ENCODE data around the gene MBTPS1. TPM values are rescaled to one million over a fixed set of nuclear protein-coding genes. Genes with fewer than 3 reads are reported as not detected.

MBTPS1 gene
- total and polyA plus RNA-seq, 4 donors, result 21.1 to 65.0 (median 30.8) TPM

- H3K4me3 ChIP-seq (ENCODE audit: low read depth in 1 of 3, low read length in 3 of 3), result no peak overlapping the region
- 85% methylated on average over 3 of the region's 3 CpGs for WGBS
- TF ChIP-seq YY1 (IDR thresholded peaks at IDR 0.05) (no peak), RXRA (IDR thresholded peaks at IDR 0.05) (no peak), HNF4A (conservative IDR thresholded peaks at IDR 0.05) (no peak), ATF3 (IDR thresholded peaks at IDR 0.05) (no peak), SP1 (IDR thresholded peaks at IDR 0.05) (no peak), HNF4G (IDR thresholded peaks at IDR 0.05) (no peak), RAD21 (IDR thresholded peaks at IDR 0.05) (no peak), REST (IDR thresholded peaks at IDR 0.05) (no peak), GABPA (IDR thresholded peaks at IDR 0.05 in 1 of 2, conservative IDR thresholded peaks at IDR 0.05 in 1 of 2) (no peak), JUND (IDR thresholded peaks at IDR 0.05) (no peak), NR2F2 (IDR thresholded peaks at IDR 0.05) (no peak), MAX (IDR thresholded peaks at IDR 0.05) (no peak), FOXA2 (IDR thresholded peaks at IDR 0.05) (no peak), EGR1 (IDR thresholded peaks at IDR 0.05; ENCODE audit: low read depth in 2 of 2) (no peak)
- TF ChIP-seq, protein P1, sequence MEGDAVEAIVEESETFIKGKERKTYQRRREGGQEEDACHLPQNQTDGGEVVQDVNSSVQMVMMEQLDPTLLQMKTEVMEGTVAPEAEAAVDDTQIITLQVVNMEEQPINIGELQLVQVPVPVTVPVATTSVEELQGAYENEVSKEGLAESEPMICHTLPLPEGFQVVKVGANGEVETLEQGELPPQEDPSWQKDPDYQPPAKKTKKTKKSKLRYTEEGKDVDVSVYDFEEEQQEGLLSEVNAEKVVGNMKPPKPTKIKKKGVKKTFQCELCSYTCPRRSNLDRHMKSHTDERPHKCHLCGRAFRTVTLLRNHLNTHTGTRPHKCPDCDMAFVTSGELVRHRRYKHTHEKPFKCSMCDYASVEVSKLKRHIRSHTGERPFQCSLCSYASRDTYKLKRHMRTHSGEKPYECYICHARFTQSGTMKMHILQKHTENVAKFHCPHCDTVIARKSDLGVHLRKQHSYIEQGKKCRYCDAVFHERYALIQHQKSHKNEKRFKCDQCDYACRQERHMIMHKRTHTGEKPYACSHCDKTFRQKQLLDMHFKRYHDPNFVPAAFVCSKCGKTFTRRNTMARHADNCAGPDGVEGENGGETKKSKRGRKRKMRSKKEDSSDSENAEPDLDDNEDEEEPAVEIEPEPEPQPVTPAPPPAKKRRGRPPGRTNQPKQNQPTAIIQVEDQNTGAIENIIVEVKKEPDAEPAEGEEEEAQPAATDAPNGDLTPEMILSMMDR (IDR thresholded peaks at IDR 0.05; ENCODE audit: low read depth, low read length, missing input control), result no peak
- TF ChIP-seq, protein P2, sequence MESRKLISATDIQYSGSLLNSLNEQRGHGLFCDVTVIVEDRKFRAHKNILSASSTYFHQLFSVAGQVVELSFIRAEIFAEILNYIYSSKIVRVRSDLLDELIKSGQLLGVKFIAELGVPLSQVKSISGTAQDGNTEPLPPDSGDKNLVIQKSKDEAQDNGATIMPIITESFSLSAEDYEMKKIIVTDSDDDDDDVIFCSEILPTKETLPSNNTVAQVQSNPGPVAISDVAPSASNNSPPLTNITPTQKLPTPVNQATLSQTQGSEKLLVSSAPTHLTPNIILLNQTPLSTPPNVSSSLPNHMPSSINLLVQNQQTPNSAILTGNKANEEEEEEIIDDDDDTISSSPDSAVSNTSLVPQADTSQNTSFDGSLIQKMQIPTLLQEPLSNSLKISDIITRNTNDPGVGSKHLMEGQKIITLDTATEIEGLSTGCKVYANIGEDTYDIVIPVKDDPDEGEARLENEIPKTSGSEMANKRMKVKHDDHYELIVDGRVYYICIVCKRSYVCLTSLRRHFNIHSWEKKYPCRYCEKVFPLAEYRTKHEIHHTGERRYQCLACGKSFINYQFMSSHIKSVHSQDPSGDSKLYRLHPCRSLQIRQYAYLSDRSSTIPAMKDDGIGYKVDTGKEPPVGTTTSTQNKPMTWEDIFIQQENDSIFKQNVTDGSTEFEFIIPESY (IDR thresholded peaks at IDR 0.05), result no peak
- DNase-seq (ENCODE audit: low spot score), result no peak
- peaks cover 0 to 4% (median 1%) of the 10 kb centered on the region in 4 donors for H3K36me3 ChIP-seq (ENCODE audit: control insufficient read depth in 4 of 4, insufficient read depth in 3 of 4, low read depth in 1 of 4, low read length in 3 of 4)
- H3K27ac ChIP-seq (ENCODE audit: low read depth in 1 of 2, low read length in 2 of 2), result no peak overlapping the region
- H3K9ac ChIP-seq (ENCODE audit: low read depth in 1 of 2, low read length in 2 of 2), result no peak overlapping the region
- no peaks in the 10 kb centered on the region for H3K9me3 ChIP-seq (ENCODE audit: control insufficient read depth in 4 of 4, low read length in 3 of 4)
- H3K27me3 ChIP-seq (ENCODE audit: control insufficient read depth in 4 of 4, insufficient read depth in 4 of 4, low read length in 3 of 4), result no peaks in the 10 kb centered on the region
- peaks cover 5 to 12% (median 7%) of the 10 kb centered on the region in 4 donors for H3K4me1 ChIP-seq (ENCODE audit: control insufficient read depth in 4 of 4, insufficient read depth in 4 of 4, low read length in 3 of 4)
Observed at GRCh38 chr16:84111525-84111924, 5.2 kb downstream of the MBTPS1 start.

GRCh38 chr16:84110527-84110926 lies 6.2 kb downstream of the MBTPS1 start:
- Histone ChIP-seq H3K36me3 (ENCODE audit: control insufficient read depth in 4 of 4, insufficient read depth in 3 of 4, low read depth in 1 of 4, low read length in 3 of 4) (peaks cover 0 to 4% (median 1%) of the 10 kb centered on the region in 4 donors), H3K9me3 (ENCODE audit: control insufficient read depth in 4 of 4, low read length in 3 of 4) (no peaks in the 10 kb centered on the region), H3K27me3 (ENCODE audit: control insufficient read depth in 4 of 4, insufficient read depth in 4 of 4, low read length in 3 of 4) (no peaks in the 10 kb centered on the region), H3K4me3 (ENCODE audit: low read depth in 1 of 3, low read length in 3 of 3) (no peak overlapping the region), H3K27ac (ENCODE audit: low read depth in 1 of 2, low read length in 2 of 2) (no peak overlapping the region), H3K4me1 (ENCODE audit: control insufficient read depth in 4 of 4, insufficient read depth in 4 of 4, low read length in 3 of 4) (peaks cover 4 to 6% (median 5%) of the 10 kb centered on the region in 4 donors), H3K9ac (ENCODE audit: low read depth in 1 of 2, low read length in 2 of 2) (no peak overlapping the region)
- WGBS, result 94% methylated on average over 3 of the region's 3 CpGs
- no peak for DNase-seq (ENCODE audit: low spot score)
- TF ChIP-seq MAX (IDR thresholded peaks at IDR 0.05) (no peak), RAD21 (IDR thresholded peaks at IDR 0.05) (no peak), NR2F2 (IDR thresholded peaks at IDR 0.05) (no peak), JUND (IDR thresholded peaks at IDR 0.05) (no peak), YY1 (IDR thresholded peaks at IDR 0.05) (no peak), HNF4A (conservative IDR thresholded peaks at IDR 0.05) (no peak), RXRA (IDR thresholded peaks at IDR 0.05) (no peak), FOXA2 (IDR thresholded peaks at IDR 0.05) (no peak), FOXA1 (IDR thresholded peaks at IDR 0.05) (no peak)
- TF ChIP-seq, protein P2 (IDR thresholded peaks at IDR 0.05), result no peak
- TF ChIP-seq, protein P1 (IDR thresholded peaks at IDR 0.05; ENCODE audit: low read depth, low read length, missing input control), result no peak

Measured in liver (tissue), 9 donors.